ENCODE measurements around the gene USP1. TPM values are rescaled to one million over a fixed set of nuclear protein-coding genes. Genes with fewer than 3 reads are reported as not detected.

Gene USP1
- polyA plus RNA-seq, 2 donors: 6.9 to 13.5 TPM

DNA sequence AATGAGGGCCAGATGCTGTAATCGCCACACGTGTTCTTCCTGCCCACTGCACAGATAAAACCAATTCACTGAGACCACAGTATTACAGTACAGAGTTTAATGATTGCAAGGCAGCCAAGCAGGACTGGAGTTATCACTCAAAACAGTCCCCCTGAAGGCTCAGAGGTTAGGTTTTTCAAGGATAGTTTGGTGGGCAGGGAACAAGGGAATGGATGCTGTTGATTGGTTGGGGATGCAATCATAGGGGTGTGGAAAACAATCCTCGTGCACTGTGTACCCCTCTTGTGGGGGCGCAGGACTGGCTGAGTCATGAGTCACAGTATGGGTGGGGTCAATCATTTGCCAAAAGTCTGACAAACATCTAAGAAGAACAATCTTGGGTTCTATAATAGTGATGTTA is 12.4 kb upstream of the USP1 start:
- 62% methylated on average over 4 of the region's 4 CpGs for whole genome bisulfite sequencing, 2 donors
- H3K27ac ChIP-seq (ENCODE audit: low read depth in 2 of 2, low read length in 1 of 2): no peak overlapping the region
- no peaks in the 10 kb centered on the region for H3K36me3 ChIP-seq (ENCODE audit: control insufficient read depth in 2 of 2, insufficient read depth in 2 of 2, low read length in 1 of 2)
- H3K4me3 ChIP-seq (ENCODE audit: low read depth in 1 of 2, low read length in 2 of 2): no peak overlapping the region
- no peaks in the 10 kb centered on the region for H3K4me1 ChIP-seq (ENCODE audit: control insufficient read depth in 2 of 2, insufficient read depth in 2 of 2, low read length in 1 of 2)
- no peaks in the 10 kb centered on the region for H3K27me3 ChIP-seq (ENCODE audit: control insufficient read depth in 1 of 2, insufficient read depth in 2 of 2, low read length in 2 of 2)
- H3K9me3 ChIP-seq (ENCODE audit: control insufficient read depth in 2 of 2, insufficient read depth in 1 of 2, low read depth in 1 of 2, low read length in 1 of 2): no peaks in the 10 kb centered on the region

DNA sequence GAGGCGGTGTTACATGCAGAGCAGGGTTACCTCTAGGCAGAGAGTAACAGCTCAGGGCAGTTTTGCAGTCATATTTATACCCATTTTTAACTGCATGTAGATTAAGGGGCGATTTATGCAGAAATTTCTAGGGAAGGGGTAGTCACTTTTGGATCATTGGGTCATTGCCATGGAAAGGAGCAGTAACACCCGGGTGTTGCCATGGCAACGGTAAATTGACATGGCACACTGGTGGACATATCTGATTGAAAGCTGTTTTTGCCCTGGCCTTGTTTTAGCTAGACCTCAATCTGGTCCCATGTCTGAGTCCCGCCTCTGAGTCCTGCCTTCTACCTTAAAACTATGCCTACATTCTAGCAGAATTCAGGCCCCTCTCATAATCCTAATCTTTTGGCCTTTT is 11.8 kb upstream of the USP1 start:
- H3K27ac ChIP-seq (ENCODE audit: low read depth in 2 of 2, low read length in 1 of 2): no peak overlapping the region
- H3K36me3 ChIP-seq (ENCODE audit: control insufficient read depth in 2 of 2, insufficient read depth in 2 of 2, low read length in 1 of 2): no peaks in the 10 kb centered on the region
- no peaks in the 10 kb centered on the region for H3K4me1 ChIP-seq (ENCODE audit: control insufficient read depth in 2 of 2, insufficient read depth in 2 of 2, low read length in 1 of 2)
- 80 to 83% methylated on average over 5 of the region's 5 CpGs for WGBS, 2 donors
- no peak overlapping the region for H3K4me3 ChIP-seq (ENCODE audit: low read depth in 1 of 2, low read length in 2 of 2)
- no peaks in the 10 kb centered on the region for H3K9me3 ChIP-seq (ENCODE audit: control insufficient read depth in 2 of 2, insufficient read depth in 1 of 2, low read depth in 1 of 2, low read length in 1 of 2)
- H3K27me3 ChIP-seq (ENCODE audit: control insufficient read depth in 1 of 2, insufficient read depth in 2 of 2, low read length in 2 of 2): no peaks in the 10 kb centered on the region

- Histone ChIP-seq H3K36me3 (ENCODE audit: control insufficient read depth in 2 of 2, insufficient read depth in 2 of 2, low read length in 1 of 2) (no peaks in the 10 kb centered on the region), H3K27me3 (ENCODE audit: control insufficient read depth in 1 of 2, insufficient read depth in 2 of 2, low read length in 2 of 2) (no peaks in the 10 kb centered on the region), H3K9me3 (ENCODE audit: control insufficient read depth in 2 of 2, insufficient read depth in 1 of 2, low read depth in 1 of 2, low read length in 1 of 2) (no peaks in the 10 kb centered on the region), H3K4me1 (ENCODE audit: control insufficient read depth in 2 of 2, insufficient read depth in 2 of 2, low read length in 1 of 2) (no peaks in the 10 kb centered on the region), H3K4me3 (ENCODE audit: low read depth in 1 of 2, low read length in 2 of 2) (no peak overlapping the region), H3K27ac (ENCODE audit: low read depth in 2 of 2, low read length in 1 of 2) (no peak overlapping the region)
- 24 to 36% methylated on average over 3 of the region's 3 CpGs for WGBS, 2 donors
These were observed 10.6 kb upstream of the USP1 start for GRCh38 chr1:62426237-62426636.

DNA sequence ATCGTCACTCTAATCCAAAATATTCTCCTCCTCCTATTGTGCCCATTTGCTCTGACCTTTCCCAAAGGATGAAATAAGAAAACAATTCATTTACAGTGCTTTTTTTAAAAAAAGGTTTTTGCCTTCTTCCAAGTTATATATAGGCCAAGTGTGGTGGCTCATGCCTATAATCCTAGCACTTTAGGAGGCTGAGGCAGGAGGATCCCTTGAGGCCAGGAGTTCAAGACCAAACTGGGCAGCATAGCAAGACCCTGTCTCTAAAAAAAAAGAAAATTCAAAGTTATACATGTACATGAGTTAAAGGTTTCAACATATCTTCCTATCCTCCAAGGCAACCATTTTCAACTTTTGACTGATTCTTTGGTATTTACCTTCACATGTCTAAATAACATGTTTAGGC is 10.1 kb upstream of the USP1 start:
- no peaks in the 10 kb centered on the region for H3K36me3 ChIP-seq (ENCODE audit: control insufficient read depth in 2 of 2, insufficient read depth in 2 of 2, low read length in 1 of 2)
- H3K4me3 ChIP-seq (ENCODE audit: low read depth in 1 of 2, low read length in 2 of 2): no peak overlapping the region
- WGBS, 2 donors: 67 to 74% methylated on average over 1 of the region's 1 CpG
- no peaks in the 10 kb centered on the region for H3K9me3 ChIP-seq (ENCODE audit: control insufficient read depth in 2 of 2, insufficient read depth in 1 of 2, low read depth in 1 of 2, low read length in 1 of 2)
- no peaks in the 10 kb centered on the region for H3K4me1 ChIP-seq (ENCODE audit: control insufficient read depth in 2 of 2, insufficient read depth in 2 of 2, low read length in 1 of 2)
- H3K27ac ChIP-seq (ENCODE audit: low read depth in 2 of 2, low read length in 1 of 2): no peak overlapping the region
- no peaks in the 10 kb centered on the region for H3K27me3 ChIP-seq (ENCODE audit: control insufficient read depth in 1 of 2, insufficient read depth in 2 of 2, low read length in 2 of 2)

- Histone ChIP-seq H3K36me3 (ENCODE audit: control insufficient read depth in 2 of 2, insufficient read depth in 2 of 2, low read length in 1 of 2) (no peaks in the 10 kb centered on the region), H3K4me1 (ENCODE audit: control insufficient read depth in 2 of 2, insufficient read depth in 2 of 2, low read length in 1 of 2) (no peaks in the 10 kb centered on the region), H3K27ac (ENCODE audit: low read depth in 2 of 2, low read length in 1 of 2) (no peak overlapping the region), H3K9me3 (ENCODE audit: control insufficient read depth in 2 of 2, insufficient read depth in 1 of 2, low read depth in 1 of 2, low read length in 1 of 2) (no peaks in the 10 kb centered on the region), H3K27me3 (ENCODE audit: control insufficient read depth in 1 of 2, insufficient read depth in 2 of 2, low read length in 2 of 2) (no peaks in the 10 kb centered on the region), H3K4me3 (ENCODE audit: low read depth in 1 of 2, low read length in 2 of 2) (no peak overlapping the region)
- 65 to 68% methylated on average over 4 of the region's 4 CpGs for WGBS, 2 donors
These were observed 8.5 kb upstream of the USP1 start for GRCh38 chr1:62428351-62428750.

GRCh38 chr1:62429581-62429980 is 7.3 kb upstream of the USP1 start:
- Histone ChIP-seq H3K4me3 (ENCODE audit: low read depth in 1 of 2, low read length in 2 of 2) (no peak overlapping the region), H3K4me1 (ENCODE audit: control insufficient read depth in 2 of 2, insufficient read depth in 2 of 2, low read length in 1 of 2) (no peaks in the 10 kb centered on the region), H3K27me3 (ENCODE audit: control insufficient read depth in 1 of 2, insufficient read depth in 2 of 2, low read length in 2 of 2) (no peaks in the 10 kb centered on the region), H3K36me3 (ENCODE audit: control insufficient read depth in 2 of 2, insufficient read depth in 2 of 2, low read length in 1 of 2) (no peaks in the 10 kb centered on the region), H3K27ac (ENCODE audit: low read depth in 2 of 2, low read length in 1 of 2) (no peak overlapping the region), H3K9me3 (ENCODE audit: control insufficient read depth in 2 of 2, insufficient read depth in 1 of 2, low read depth in 1 of 2, low read length in 1 of 2) (no peaks in the 10 kb centered on the region)
- WGBS, 2 donors: 91 to 100% methylated on average over 2 of the region's 2 CpGs

- H3K36me3 ChIP-seq (ENCODE audit: control insufficient read depth in 2 of 2, insufficient read depth in 2 of 2, low read length in 1 of 2): no peaks in the 10 kb centered on the region
- 84% methylated on average over 10 of the region's 10 CpGs for WGBS, 2 donors
- no peak overlapping the region for H3K4me3 ChIP-seq (ENCODE audit: low read depth in 1 of 2, low read length in 2 of 2)
- H3K27me3 ChIP-seq (ENCODE audit: control insufficient read depth in 1 of 2, insufficient read depth in 2 of 2, low read length in 2 of 2): no peaks in the 10 kb centered on the region
- H3K27ac ChIP-seq (ENCODE audit: low read depth in 2 of 2, low read length in 1 of 2): no peak overlapping the region
- H3K4me1 ChIP-seq (ENCODE audit: control insufficient read depth in 2 of 2, insufficient read depth in 2 of 2, low read length in 1 of 2): peaks cover 0 to 3% of the 10 kb centered on the region in 2 donors
- no peaks in the 10 kb centered on the region for H3K9me3 ChIP-seq (ENCODE audit: control insufficient read depth in 2 of 2, insufficient read depth in 1 of 2, low read depth in 1 of 2, low read length in 1 of 2)
These were observed 2.8 kb upstream of the USP1 start for GRCh38 chr1:62433861-62434617.

GRCh38 chr1:62434618-62435001 is 2.2 kb upstream of the USP1 start:
- no peak overlapping the region for H3K4me3 ChIP-seq (ENCODE audit: low read depth in 1 of 2, low read length in 2 of 2)
- H3K27ac ChIP-seq (ENCODE audit: low read depth in 2 of 2, low read length in 1 of 2): no peak overlapping the region
- H3K4me1 ChIP-seq (ENCODE audit: control insufficient read depth in 2 of 2, insufficient read depth in 2 of 2, low read length in 1 of 2): peaks cover 0 to 3% of the 10 kb centered on the region in 2 donors
- H3K36me3 ChIP-seq (ENCODE audit: control insufficient read depth in 2 of 2, insufficient read depth in 2 of 2, low read length in 1 of 2): no peaks in the 10 kb centered on the region
- H3K9me3 ChIP-seq (ENCODE audit: control insufficient read depth in 2 of 2, insufficient read depth in 1 of 2, low read depth in 1 of 2, low read length in 1 of 2): no peaks in the 10 kb centered on the region
- no peaks in the 10 kb centered on the region for H3K27me3 ChIP-seq (ENCODE audit: control insufficient read depth in 1 of 2, insufficient read depth in 2 of 2, low read length in 2 of 2)
- 93 to 94% methylated on average over 12 of the region's 12 CpGs for WGBS, 2 donors

DNA sequence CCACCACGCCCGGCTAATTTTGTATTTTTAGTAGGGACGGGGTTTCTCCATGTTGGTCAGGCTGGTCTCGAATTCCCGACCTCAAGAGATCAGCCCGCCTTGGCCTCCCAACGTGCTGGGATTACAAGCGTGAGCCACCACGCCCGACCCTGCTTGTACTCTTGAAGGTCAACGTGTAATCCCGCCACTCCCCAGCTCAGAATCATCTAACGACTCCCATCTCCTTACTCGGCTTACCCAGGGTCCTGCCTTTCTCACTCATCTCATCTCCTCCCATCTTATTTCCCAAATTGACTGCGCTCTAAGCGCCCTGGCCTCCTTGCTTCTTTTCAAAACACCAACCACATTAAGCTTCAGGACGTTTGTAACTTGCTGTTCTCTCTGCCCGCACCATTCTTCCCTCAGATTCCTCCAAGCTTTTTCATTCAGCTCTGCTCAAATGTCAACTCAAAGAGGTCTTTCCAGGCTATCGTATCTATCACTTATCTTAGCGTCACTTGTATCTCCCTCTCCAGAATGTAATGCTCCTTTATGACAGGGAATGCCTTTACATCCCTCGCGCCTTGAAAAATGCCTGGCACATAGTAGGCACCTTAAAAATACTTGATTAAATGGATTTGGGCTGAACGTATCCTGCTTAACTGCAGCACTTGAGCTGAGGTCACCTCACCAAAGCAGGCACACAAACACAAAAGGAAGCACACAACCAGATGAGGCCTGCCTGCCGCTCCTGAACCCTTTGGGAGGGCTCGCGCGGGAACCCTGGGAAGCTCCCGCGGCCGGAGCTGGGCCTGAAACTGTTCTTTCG is 1.4 kb upstream of the USP1 start:
- no peaks in the 10 kb centered on the region for H3K36me3 ChIP-seq (ENCODE audit: control insufficient read depth in 2 of 2, insufficient read depth in 2 of 2, low read length in 1 of 2)
- no peaks in the 10 kb centered on the region for H3K27me3 ChIP-seq (ENCODE audit: control insufficient read depth in 1 of 2, insufficient read depth in 2 of 2, low read length in 2 of 2)
- WGBS, 2 donors: 47 to 49% methylated on average over 31 of the region's 31 CpGs
- peak overlapping the region; percentile 98 for H3K27ac ChIP-seq (ENCODE audit: low read depth in 2 of 2, low read length in 1 of 2)
- H3K4me1 ChIP-seq (ENCODE audit: control insufficient read depth in 2 of 2, insufficient read depth in 2 of 2, low read length in 1 of 2): peaks cover 0 to 3% of the 10 kb centered on the region in 2 donors
- peak overlapping the region; percentile 82 to 96 for H3K4me3 ChIP-seq (ENCODE audit: low read depth in 1 of 2, low read length in 2 of 2)
- H3K9me3 ChIP-seq (ENCODE audit: control insufficient read depth in 2 of 2, insufficient read depth in 1 of 2, low read depth in 1 of 2, low read length in 1 of 2): no peaks in the 10 kb centered on the region
